ENCODE measurements around the gene MR1. TPM values are rescaled to one million over a fixed set of nuclear protein-coding genes. Genes with fewer than 3 reads are reported as not detected.

The MR1 gene
- total and polyA plus RNA-seq, 2 donors from 2014 or later, result 15.2 to 29.3 TPM

DNA sequence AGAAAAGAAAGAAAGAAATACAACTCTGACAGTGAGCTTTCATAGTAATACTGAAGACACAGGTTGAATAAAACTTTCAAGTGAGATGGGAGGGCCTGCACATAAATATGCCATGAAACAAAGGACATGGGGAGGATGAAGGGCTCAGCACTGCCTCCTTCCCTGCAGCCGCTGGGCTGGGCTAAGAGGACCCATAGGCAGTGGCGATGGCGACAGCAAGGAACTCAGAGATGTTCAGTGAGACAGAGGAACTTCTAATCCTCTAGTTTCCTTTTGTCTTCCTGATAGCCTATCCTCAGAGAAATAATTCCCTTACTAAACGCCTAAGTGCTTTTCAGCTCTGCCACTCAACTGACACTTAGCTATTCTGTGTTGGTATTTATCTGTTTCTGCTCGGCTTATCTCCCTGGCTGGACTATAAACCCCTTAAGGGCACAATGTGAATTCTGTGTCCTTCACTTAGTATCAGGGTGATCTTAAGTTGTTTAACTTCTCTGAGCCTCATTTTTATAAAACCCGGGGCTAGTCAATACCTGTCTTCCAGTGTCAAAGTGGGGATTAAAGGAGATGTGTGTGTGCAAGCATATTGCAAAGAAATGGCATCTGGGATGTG is 30.3 kb downstream of the MR1 start:
- Histone ChIP-seq H3K27me3 (ENCODE audit: control insufficient read depth, insufficient read depth, low read length) (no peaks in the 10 kb centered on the region), H3K9ac (ENCODE audit: low read length in 3 of 3) (no peak overlapping the region), H3K9me3 (ENCODE audit: control insufficient read depth in 2 of 3, insufficient read depth in 1 of 3, low read length in 3 of 3) (no peaks in the 10 kb centered on the region), H3K4me3 (ENCODE audit: low read length in 3 of 3) (no peak overlapping the region), H3K27ac (ENCODE audit: low read depth in 2 of 2, low read length in 2 of 2) (no peak overlapping the region), H3K4me1 (ENCODE audit: control insufficient read depth in 2 of 3, insufficient read depth in 2 of 3, low read depth in 1 of 3, low read length in 3 of 3) (no peaks in the 10 kb centered on the region), H3K36me3 (ENCODE audit: control insufficient read depth in 2 of 3, insufficient read depth in 3 of 3, low read length in 3 of 3) (no peaks in the 10 kb centered on the region)
- FAIRE-seq, result no peak
- TF ChIP-seq, protein P1, sequence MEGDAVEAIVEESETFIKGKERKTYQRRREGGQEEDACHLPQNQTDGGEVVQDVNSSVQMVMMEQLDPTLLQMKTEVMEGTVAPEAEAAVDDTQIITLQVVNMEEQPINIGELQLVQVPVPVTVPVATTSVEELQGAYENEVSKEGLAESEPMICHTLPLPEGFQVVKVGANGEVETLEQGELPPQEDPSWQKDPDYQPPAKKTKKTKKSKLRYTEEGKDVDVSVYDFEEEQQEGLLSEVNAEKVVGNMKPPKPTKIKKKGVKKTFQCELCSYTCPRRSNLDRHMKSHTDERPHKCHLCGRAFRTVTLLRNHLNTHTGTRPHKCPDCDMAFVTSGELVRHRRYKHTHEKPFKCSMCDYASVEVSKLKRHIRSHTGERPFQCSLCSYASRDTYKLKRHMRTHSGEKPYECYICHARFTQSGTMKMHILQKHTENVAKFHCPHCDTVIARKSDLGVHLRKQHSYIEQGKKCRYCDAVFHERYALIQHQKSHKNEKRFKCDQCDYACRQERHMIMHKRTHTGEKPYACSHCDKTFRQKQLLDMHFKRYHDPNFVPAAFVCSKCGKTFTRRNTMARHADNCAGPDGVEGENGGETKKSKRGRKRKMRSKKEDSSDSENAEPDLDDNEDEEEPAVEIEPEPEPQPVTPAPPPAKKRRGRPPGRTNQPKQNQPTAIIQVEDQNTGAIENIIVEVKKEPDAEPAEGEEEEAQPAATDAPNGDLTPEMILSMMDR (IDR thresholded peaks at IDR 0.05; ENCODE audit: borderline replicate concordance, extremely low read depth, insufficient read depth), result no peak
- DNase-seq, result no peak
- intact Hi-C loops (cut with DNase I), result no loop called here

DNA sequence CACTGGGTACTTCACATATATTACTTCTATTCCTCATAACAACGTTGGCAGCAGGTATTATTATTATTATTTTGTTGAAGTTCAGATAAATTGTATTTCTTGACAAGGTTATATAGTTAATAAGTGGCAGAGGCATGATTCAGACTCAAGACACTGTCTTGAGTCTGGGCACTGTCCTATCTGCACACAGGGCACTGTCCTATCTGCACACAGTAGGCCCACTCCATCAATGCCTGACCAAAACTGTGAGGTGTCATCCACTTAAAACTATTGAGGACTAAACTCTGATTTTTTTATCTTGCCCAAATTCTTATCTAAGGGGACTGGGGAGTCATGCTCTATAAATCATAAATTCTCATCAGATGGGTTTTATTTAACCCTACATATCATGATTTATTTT is 30.9 kb downstream of the MR1 start:
- Histone ChIP-seq H3K4me1 (ENCODE audit: control insufficient read depth in 2 of 3, insufficient read depth in 2 of 3, low read depth in 1 of 3, low read length in 3 of 3) (no peaks in the 10 kb centered on the region), H3K27me3 (ENCODE audit: control insufficient read depth, insufficient read depth, low read length) (no peaks in the 10 kb centered on the region)

DNA sequence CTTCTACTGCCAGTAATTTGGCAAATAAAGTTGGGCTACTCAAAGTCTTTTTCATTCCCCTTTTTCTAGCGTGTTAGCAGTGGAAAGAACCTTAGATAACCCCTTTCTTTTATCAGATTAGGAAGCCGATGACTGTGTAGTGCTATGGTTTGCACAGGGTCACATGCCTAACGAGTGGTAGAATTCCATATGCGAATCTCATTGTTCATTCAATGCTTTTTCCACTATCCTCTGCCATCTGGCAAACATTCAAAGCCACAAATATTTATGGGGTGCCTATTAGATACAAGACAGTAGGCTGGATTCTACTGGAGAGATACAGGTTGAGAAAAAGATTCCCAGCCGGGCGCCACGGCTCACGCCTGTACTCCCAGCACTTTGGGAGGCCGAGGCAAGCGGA is 39.9 kb downstream of the MR1 start:
- no peak for DNase-seq
- H3K36me3 ChIP-seq (ENCODE audit: control insufficient read depth in 2 of 3, insufficient read depth in 3 of 3, low read length in 3 of 3), result no peaks in the 10 kb centered on the region
- intact Hi-C loops (cut with DNase I), result no loop called here

More for the DNA sequence above, 30.9 kb downstream of the MR1 start:
- Histone ChIP-seq H3K9ac (ENCODE audit: low read length in 3 of 3) (no peak overlapping the region), H3K27ac (ENCODE audit: low read depth in 2 of 2, low read length in 2 of 2) (no peak overlapping the region), H3K4me3 (ENCODE audit: low read length in 3 of 3) (no peak overlapping the region), H3K9me3 (ENCODE audit: control insufficient read depth in 2 of 3, insufficient read depth in 1 of 3, low read length in 3 of 3) (no peaks in the 10 kb centered on the region), H3K36me3 (ENCODE audit: control insufficient read depth in 2 of 3, insufficient read depth in 3 of 3, low read length in 3 of 3) (no peaks in the 10 kb centered on the region)
- FAIRE-seq, result no peak
- no peak for DNase-seq
- intact Hi-C loops (cut with DNase I), result no loop called here
- TF ChIP-seq, protein P1 (IDR thresholded peaks at IDR 0.05; ENCODE audit: borderline replicate concordance, extremely low read depth, insufficient read depth), result no peak

More for the DNA sequence above, 39.9 kb downstream of the MR1 start:
- no peaks in the 10 kb centered on the region for H3K9me3 ChIP-seq (ENCODE audit: control insufficient read depth in 2 of 3, insufficient read depth in 1 of 3, low read length in 3 of 3)
- no peak overlapping the region for H3K9ac ChIP-seq (ENCODE audit: low read length in 3 of 3)
- no peaks in the 10 kb centered on the region for H3K4me1 ChIP-seq (ENCODE audit: control insufficient read depth in 2 of 3, insufficient read depth in 2 of 3, low read depth in 1 of 3, low read length in 3 of 3)
- FAIRE-seq, result no peak
- no peak overlapping the region for H3K4me3 ChIP-seq (ENCODE audit: low read length in 3 of 3)
- H3K27me3 ChIP-seq (ENCODE audit: control insufficient read depth, insufficient read depth, low read length), result no peaks in the 10 kb centered on the region
- TF ChIP-seq, protein P1 (IDR thresholded peaks at IDR 0.05; ENCODE audit: borderline replicate concordance, extremely low read depth, insufficient read depth), result no peak
- H3K27ac ChIP-seq (ENCODE audit: low read depth in 2 of 2, low read length in 2 of 2), result no peak overlapping the region
